Tibial artery (tissue), 4 donors: ENCODE measurements around the gene BZW1.

Experiments
- DNase-seq, 2 donors: peaks; one replicate each; pipeline ENCODE4 v3.0.0-alpha.2; 2019
- H3K27ac ChIP-seq, 2 donors: fragments of 200-600 bp; sonication (generic) in 1 of 2; 1 replicate in 1 of 2; 2 replicates in 1 of 2; pipeline ENCODE4 v1.5.1; 2018 to 2019; ENCODE audit warnings: mild to moderate bottlenecking in 1 of 2
- H3K27me3 ChIP-seq, 2 donors: fragments of 200-600 bp; sonication (generic) in 1 of 2; one replicate each; pipeline versions ENCODE4 v1.5.1 to v1.6.0; 2016 to 2019
- H3K36me3 ChIP-seq, 3 donors: fragments of 200-600 bp; sonication (generic) in 2 of 3; one replicate each; pipeline ENCODE4 v1.5.1; 2016 to 2019; ENCODE audit warnings: mild to moderate bottlenecking in 2 of 3
- H3K4me1 ChIP-seq, 4 donors: fragments of 200-600 bp; sonication (generic) in 2 of 4; 1 replicate in 3 of 4; 2 replicates in 1 of 4; pipeline ENCODE4 v1.5.1; 2016 to 2019
- H3K4me3 ChIP-seq, 2 donors: fragments of 200-600 bp; sonication (generic) in 1 of 2; 1 replicate in 1 of 2; 2 replicates in 1 of 2; pipeline ENCODE4 v1.5.1; 2018 to 2019; ENCODE audit warnings: mild to moderate bottlenecking in 2 of 2
- H3K9me3 ChIP-seq, 3 donors: fragments of 200-600 bp; sonication (generic) in 1 of 3; one replicate each; pipeline ENCODE4 v1.5.1; 2016 to 2019
- intact Hi-C: fragments of 100-400 bp; cut with DNase I; formaldehyde crosslinking; loops from one replicate; pipeline ENCODE4 v1.15.0; 2023; ENCODE audit warnings: low total_unique reads
- TF ChIP-seq, protein P1 (sequence below), 2 experiments: fragments of 200-600 bp in 1 of 2; fragments of 450-650 bp in 1 of 2; IDR thresholded peaks; one replicate each; pipeline ENCODE4 v1.5.1; 2017 to 2019; ENCODE audit warnings: antibody characterized with exemption in 2 of 2, mild to moderate bottlenecking in 1 of 2, moderate library complexity in 1 of 2

BZW1 gene

DNA sequence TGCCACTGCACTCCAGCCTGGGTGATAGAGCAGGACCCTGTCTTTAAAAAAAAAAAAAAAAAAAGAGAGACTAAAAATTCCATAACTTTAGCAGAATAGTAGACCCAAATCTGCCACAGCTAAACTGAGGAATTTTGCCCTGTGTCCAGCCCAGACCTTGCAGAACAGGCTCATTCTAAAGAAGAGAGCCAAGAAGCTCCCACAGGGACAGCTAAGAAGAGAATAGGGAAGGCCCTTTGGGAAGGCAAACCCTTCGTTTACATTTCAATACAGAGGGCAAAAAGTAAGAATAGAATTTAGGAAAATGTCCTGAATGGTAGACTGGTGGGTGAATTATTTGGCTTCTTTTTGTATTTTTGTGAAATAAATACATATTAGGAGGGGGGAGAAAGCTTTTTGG is 21.5 kb upstream of the BZW1 start:
- no peak for DNase-seq
- Histone ChIP-seq H3K9me3 (no peaks in the 10 kb centered on the region), H3K27me3 (no peaks in the 10 kb centered on the region), H3K36me3 (no peaks in the 10 kb centered on the region), H3K27ac (no peak overlapping the region), H3K4me1 (peaks cover 0 to 28% (median 4%) of the 10 kb centered on the region in 4 donors), H3K4me3 (no peak overlapping the region)
- TF ChIP-seq, protein P1, sequence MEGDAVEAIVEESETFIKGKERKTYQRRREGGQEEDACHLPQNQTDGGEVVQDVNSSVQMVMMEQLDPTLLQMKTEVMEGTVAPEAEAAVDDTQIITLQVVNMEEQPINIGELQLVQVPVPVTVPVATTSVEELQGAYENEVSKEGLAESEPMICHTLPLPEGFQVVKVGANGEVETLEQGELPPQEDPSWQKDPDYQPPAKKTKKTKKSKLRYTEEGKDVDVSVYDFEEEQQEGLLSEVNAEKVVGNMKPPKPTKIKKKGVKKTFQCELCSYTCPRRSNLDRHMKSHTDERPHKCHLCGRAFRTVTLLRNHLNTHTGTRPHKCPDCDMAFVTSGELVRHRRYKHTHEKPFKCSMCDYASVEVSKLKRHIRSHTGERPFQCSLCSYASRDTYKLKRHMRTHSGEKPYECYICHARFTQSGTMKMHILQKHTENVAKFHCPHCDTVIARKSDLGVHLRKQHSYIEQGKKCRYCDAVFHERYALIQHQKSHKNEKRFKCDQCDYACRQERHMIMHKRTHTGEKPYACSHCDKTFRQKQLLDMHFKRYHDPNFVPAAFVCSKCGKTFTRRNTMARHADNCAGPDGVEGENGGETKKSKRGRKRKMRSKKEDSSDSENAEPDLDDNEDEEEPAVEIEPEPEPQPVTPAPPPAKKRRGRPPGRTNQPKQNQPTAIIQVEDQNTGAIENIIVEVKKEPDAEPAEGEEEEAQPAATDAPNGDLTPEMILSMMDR (IDR thresholded peaks at IDR 0.05): no peak
- intact Hi-C loops: no loop called here

DNA sequence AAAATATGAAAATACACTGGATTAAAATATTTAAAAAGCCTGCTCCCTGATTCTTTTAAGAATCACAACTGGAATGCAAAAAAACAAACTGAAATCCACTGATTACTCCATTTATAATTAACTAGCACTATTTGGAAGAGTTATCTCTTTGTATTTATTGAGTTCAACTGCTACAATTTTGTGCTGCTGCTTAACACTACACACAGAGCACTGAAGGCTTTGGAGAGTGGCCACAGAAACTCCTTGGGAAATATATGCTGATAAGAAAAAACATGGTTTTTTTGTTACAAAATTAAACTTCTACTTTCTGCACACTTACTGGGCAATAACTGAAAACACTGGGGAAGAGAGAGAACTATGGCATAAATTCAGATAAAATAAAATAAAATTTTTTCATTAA is 19.8 kb upstream of the BZW1 start:
- H3K4me3 ChIP-seq: no peak overlapping the region
- no peak for DNase-seq
- intact Hi-C loops: no loop called here
- TF ChIP-seq, protein P1 (IDR thresholded peaks at IDR 0.05): no peak
- H3K36me3 ChIP-seq: no peaks in the 10 kb centered on the region
- H3K27me3 ChIP-seq: no peaks in the 10 kb centered on the region
- H3K27ac ChIP-seq: no peak overlapping the region
- H3K4me1 ChIP-seq: peaks cover 0 to 18% (median 3%) of the 10 kb centered on the region in 4 donors
- H3K9me3 ChIP-seq: no peaks in the 10 kb centered on the region

DNA sequence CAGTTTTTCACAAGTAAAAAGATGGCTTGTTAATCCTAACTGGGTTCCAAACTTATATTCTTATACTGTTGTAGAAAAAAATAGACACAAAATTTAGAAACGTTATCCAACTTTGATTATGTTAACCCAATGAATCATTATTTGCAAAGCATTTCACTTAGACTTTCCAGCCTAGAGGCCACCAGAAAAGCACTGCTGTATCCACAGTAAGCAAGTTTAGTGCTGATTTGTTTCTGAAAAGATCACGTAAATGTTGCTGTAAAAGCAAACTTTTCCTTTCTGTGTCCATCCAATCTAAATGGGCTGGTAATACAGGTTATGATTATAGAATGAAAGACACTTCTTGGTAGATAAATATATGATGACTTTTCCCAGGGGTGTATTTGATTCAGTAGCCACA is 17.6 kb upstream of the BZW1 start:
- TF ChIP-seq, protein P1 (IDR thresholded peaks at IDR 0.05): no peak
- Histone ChIP-seq H3K4me3 (no peak overlapping the region), H3K27me3 (no peaks in the 10 kb centered on the region), H3K36me3 (no peaks in the 10 kb centered on the region), H3K4me1 (peaks cover 0 to 9% (median 2%) of the 10 kb centered on the region in 4 donors), H3K27ac (no peak overlapping the region), H3K9me3 (no peaks in the 10 kb centered on the region)
- intact Hi-C loops: no loop called here
- DNase-seq: no peak

DNA sequence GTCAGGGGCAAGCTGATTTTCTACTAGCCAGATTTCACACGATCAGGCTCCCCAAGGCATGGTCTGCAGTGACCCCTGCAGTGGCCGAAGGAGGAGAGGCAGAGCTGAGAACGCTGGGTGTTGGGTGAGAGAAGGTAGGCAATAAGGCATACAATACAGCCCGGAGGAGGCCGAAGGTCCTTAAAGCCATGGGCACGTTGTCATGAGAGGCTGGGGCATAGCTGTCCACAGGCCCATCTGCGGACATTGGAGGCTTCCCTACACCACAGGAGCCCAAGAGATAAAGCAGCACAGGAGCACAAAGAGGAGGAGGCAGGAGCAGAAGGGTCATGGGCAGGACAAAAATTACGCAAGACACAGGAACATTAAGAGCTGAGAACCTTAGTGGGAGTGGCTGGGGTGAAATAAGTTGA is 16.7 kb upstream of the BZW1 start:
- TF ChIP-seq, protein P1 (IDR thresholded peaks at IDR 0.05): no peak
- DNase-seq: peak in 1 of 2 donors; percentile 50
- Histone ChIP-seq H3K27ac (no peak overlapping the region), H3K4me3 (no peak overlapping the region), H3K4me1 (peaks cover 0 to 9% (median 2%) of the 10 kb centered on the region in 4 donors), H3K9me3 (no peaks in the 10 kb centered on the region), H3K36me3 (no peaks in the 10 kb centered on the region), H3K27me3 (no peaks in the 10 kb centered on the region)
- intact Hi-C loops: no loop called here

DNA sequence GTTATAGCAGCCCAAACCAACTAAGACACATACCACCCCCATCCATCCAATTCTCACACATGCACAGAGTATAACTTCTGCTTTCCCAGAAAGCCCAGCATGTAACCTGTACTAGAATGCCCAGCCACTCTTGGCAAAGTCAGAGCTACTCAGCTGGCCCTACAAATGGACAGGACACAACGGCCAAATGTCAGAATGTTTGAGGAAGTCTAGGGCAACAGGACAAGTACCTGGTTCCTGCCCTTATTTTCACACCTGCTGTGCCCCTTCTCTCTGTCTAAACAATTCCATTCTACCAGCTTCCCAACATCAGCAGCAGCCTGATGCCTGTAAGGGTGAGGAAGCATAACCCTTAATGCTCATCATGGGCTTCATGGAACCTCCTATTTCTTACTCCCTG is 15.1 kb upstream of the BZW1 start:
- H3K9me3 ChIP-seq: no peaks in the 10 kb centered on the region
- H3K4me3 ChIP-seq: no peak overlapping the region
- DNase-seq: no peak
- peaks cover 0 to 9% (median 2%) of the 10 kb centered on the region in 4 donors for H3K4me1 ChIP-seq
- TF ChIP-seq, protein P1 (IDR thresholded peaks at IDR 0.05): no peak
- no peaks in the 10 kb centered on the region for H3K36me3 ChIP-seq
- H3K27ac ChIP-seq: no peak overlapping the region
- H3K27me3 ChIP-seq: no peaks in the 10 kb centered on the region
- intact Hi-C loops: no loop called here

DNA sequence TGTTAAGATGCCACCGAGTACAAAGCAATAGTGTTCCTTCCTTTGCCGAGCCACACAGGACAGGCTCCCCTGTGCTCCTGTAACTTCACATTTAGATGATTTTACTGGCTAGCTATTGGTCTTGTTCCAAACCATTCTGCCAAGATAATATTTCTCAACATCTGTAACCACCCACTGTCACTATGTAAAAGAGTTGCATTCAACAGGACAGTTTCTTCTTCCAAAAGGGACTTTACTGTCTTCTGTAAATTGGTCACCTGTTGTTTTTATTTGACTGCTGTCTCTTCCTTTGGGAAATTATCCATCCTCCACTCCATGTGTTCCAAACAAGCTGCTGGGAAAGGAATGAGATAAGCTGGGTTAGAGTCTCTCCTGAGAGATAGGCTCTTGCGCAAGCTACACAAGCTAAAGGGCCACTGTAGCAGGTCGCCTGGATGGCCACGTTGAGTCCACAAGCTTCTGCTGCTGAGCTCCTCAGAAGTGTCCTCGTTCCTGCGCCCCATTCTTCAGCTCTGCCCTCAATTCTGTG is 14.4 kb upstream of the BZW1 start:
- peak in 1 of 2 donors; percentile 45 for DNase-seq
- H3K4me3 ChIP-seq: no peak overlapping the region
- intact Hi-C loops: no loop called here
- no peak overlapping the region for H3K27ac ChIP-seq
- H3K27me3 ChIP-seq: no peaks in the 10 kb centered on the region
- H3K36me3 ChIP-seq: no peaks in the 10 kb centered on the region
- TF ChIP-seq, protein P1 (IDR thresholded peaks at IDR 0.05): no peak
- no peaks in the 10 kb centered on the region for H3K9me3 ChIP-seq
- H3K4me1 ChIP-seq: peaks cover 0 to 9% (median 2%) of the 10 kb centered on the region in 4 donors
